Stimulated activated naive CD4-positive, alpha-beta T cell (primary cell): ENCODE results near the gene KLK4.

Experiments
- DNase-seq, 6 experiments: peaks; one replicate each; lab custom pipeline; 2025; lab: John Stamatoyannopoulos, UW

KLK4 gene

GRCh38 chr19:50911206-50912101 is at the start of gene KLK4:
TSS of gene KLK4 (minus strand) at chr19:50911395. CDS start at chr19:50910738, 657 bp downstream.
- no peak for DNase-seq

- DNase-seq: no peak
Measured at GRCh38 chr19:50959731-50960500, 48.7 kb upstream of the KLK4 start.

- DNase-seq: no peak
Measured at GRCh38 chr19:50957587-50957986, 46.4 kb upstream of the KLK4 start.

GRCh38 chr19:50952910-50953309 is 41.7 kb upstream of the KLK4 start, which contains the start of gene KLK5:
TSS of gene KLK5 (minus strand) at chr19:50953038. CDS start at chr19:50952657, 381 bp downstream.
- no peak for DNase-seq

- no peak for DNase-seq
Measured at GRCh38 chr19:50949861-50950260, 38.7 kb upstream of the KLK4 start.

GRCh38 chr19:50947123-50947522 is 35.9 kb upstream of the KLK4 start:
- DNase-seq: no peak

- DNase-seq: no peak
Measured at GRCh38 chr19:50944795-50945194, 33.6 kb upstream of the KLK4 start.

- DNase-seq: no peak
Measured at GRCh38 chr19:50943074-50943828, 32.1 kb upstream of the KLK4 start.

- DNase-seq: no peak
Measured at GRCh38 chr19:50939596-50939995, 28.4 kb upstream of the KLK4 start.

GRCh38 chr19:50933640-50934039 is 22.4 kb upstream of the KLK4 start:
- no peak for DNase-seq

- no peak for DNase-seq
Measured at GRCh38 chr19:50932690-50933083, 21.5 kb upstream of the KLK4 start.

GRCh38 chr19:50932018-50932689 is 21.0 kb upstream of the KLK4 start:
- no peak for DNase-seq

- no peak for DNase-seq
Measured at GRCh38 chr19:50931023-50931422, 19.8 kb upstream of the KLK4 start.

- no peak for DNase-seq
Measured at GRCh38 chr19:50928831-50929230, 17.6 kb upstream of the KLK4 start.

GRCh38 chr19:50926144-50926543 is 14.9 kb upstream of the KLK4 start:
- DNase-seq: no peak

- no peak for DNase-seq
Measured at GRCh38 chr19:50925734-50926133, 14.5 kb upstream of the KLK4 start.

GRCh38 chr19:50924586-50924985 is 13.4 kb upstream of the KLK4 start:
- DNase-seq: no peak

- peak; percentile 35 to 78 (median 60) for DNase-seq
Measured at GRCh38 chr19:50922317-50922853, 11.2 kb upstream of the KLK4 start.

- DNase-seq: no peak
Measured at GRCh38 chr19:50921426-50922316, 10.5 kb upstream of the KLK4 start.

- DNase-seq: no peak
Measured at GRCh38 chr19:50916069-50916468, 4.9 kb upstream of the KLK4 start.
